ENCODE data around the gene PKD2. TPM values are rescaled to one million over a fixed set of nuclear protein-coding genes. Genes with fewer than 3 reads are reported as not detected.

The PKD2 gene
- polyA plus RNA-seq, 3 donors: 1.2 to 9.7 (median 2.4) TPM

GRCh38 chr4:88033309-88033708 lies 25.9 kb downstream of the PKD2 start:
- no peak overlapping the region for H3K4me2 ChIP-seq (replicated peaks; ENCODE audit: extremely low read depth, low read length, poor library complexity, severe bottlenecking)
- Mint-ChIP-seq H3K4me1 (peaks cover 14% of the 10 kb centered on the region), H3K36me3 (peaks cover 36 to 37% of the 10 kb centered on the region in 2 donors), H3K27me3 (ENCODE audit: low read depth in 3 of 3) (peaks cover 0 to 3% (median 1%) of the 10 kb centered on the region in 3 donors), H3K4me3 (no peak overlapping the region), H3K9me3 (no peaks in the 10 kb centered on the region), H3K27ac (no peak overlapping the region)
- H4K20me1 ChIP-seq (ENCODE audit: insufficient read depth, low read length): no peaks in the 10 kb centered on the region
- no peaks in the 10 kb centered on the region for H3K27me3 ChIP-seq (ENCODE audit: control insufficient read depth in 2 of 2, insufficient read depth in 2 of 2, low read length in 2 of 2)
- H2AFZ ChIP-seq (ENCODE audit: insufficient read depth, low read depth, low read length, poor library complexity, severe bottlenecking): no peak overlapping the region
- H3K4me3 ChIP-seq (replicated peaks in 1 of 3; ENCODE audit: low read depth in 2 of 3, low read length in 3 of 3): no peak overlapping the region
- peaks cover 0 to 6% of the 10 kb centered on the region in 2 donors for H3K4me1 ChIP-seq (ENCODE audit: control insufficient read depth in 1 of 2, insufficient read depth in 2 of 2, low read length in 2 of 2)
- peaks cover 19 to 58% of the 10 kb centered on the region in 2 donors for H3K36me3 ChIP-seq (replicated peaks in 1 of 2; ENCODE audit: control insufficient read depth in 1 of 2, insufficient read depth in 2 of 2, low read length in 2 of 2)
- intact Hi-C loops (cut with micrococcal nuclease): loop anchor here (5.0 to 10.0 kb wide), 2 partner anchors 179 to 481 kb away; no protein-coding TSS in a partner anchor
- H3K79me2 ChIP-seq (ENCODE audit: insufficient read depth, low read length): no peaks in the 10 kb centered on the region
- H3K9me3 ChIP-seq (replicated peaks in 1 of 2; ENCODE audit: control insufficient read depth in 1 of 2, insufficient read depth in 1 of 2, low read length in 2 of 2): no peaks in the 10 kb centered on the region
- no peak overlapping the region for H3K27ac ChIP-seq (ENCODE audit: low read depth in 1 of 2, low read length in 2 of 2)
- TF ChIP-seq CTCF (IDR thresholded peaks at IDR 0.05): peak; percentile 71
- DNase-seq: peak; percentile 40 to 57 (median 55)
- H3K9ac ChIP-seq (ENCODE audit: insufficient read depth, low read length, poor library complexity, severe bottlenecking): no peak overlapping the region

DNA sequence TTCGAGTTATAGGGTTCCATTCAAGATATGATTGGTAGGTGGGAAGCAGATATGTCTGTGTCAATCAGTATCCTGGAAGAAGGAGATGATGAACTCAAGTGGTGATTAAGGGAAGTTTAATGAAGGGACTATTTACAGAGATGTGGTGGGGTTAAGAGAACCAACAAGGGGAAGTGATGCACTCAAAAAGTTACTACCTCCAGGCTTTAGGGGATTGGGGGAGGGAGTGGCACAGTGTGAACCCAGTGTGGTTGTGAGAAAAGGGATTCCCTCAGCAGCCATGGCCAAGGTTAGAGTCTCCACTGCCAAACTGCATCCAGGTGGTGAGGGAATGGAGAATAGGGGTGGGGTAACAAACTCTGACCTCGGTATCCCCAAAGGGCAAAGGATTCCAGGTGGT lies 27.9 kb downstream of the PKD2 start:
- H3K4me3 ChIP-seq (replicated peaks in 1 of 3; ENCODE audit: low read depth in 2 of 3, low read length in 3 of 3): no peak overlapping the region
- Mint-ChIP-seq H3K9me3 (no peaks in the 10 kb centered on the region), H3K4me3 (no peak overlapping the region), H3K4me1 (peaks cover 3% of the 10 kb centered on the region), H3K27ac (peak overlapping the region in 3 of 7 donors; percentile 3 to 44 (median 7)), H3K36me3 (peaks cover 34 to 43% of the 10 kb centered on the region in 2 donors), H3K27me3 (ENCODE audit: low read depth in 3 of 3) (peaks cover 0 to 3% (median 1%) of the 10 kb centered on the region in 3 donors)
- no peak overlapping the region for H2AFZ ChIP-seq (ENCODE audit: insufficient read depth, low read depth, low read length, poor library complexity, severe bottlenecking)
- H4K20me1 ChIP-seq (ENCODE audit: insufficient read depth, low read length): no peaks in the 10 kb centered on the region
- H3K4me1 ChIP-seq (ENCODE audit: control insufficient read depth in 1 of 2, insufficient read depth in 2 of 2, low read length in 2 of 2): no peaks in the 10 kb centered on the region
- intact Hi-C loops (cut with micrococcal nuclease): loop anchor here (10.0 kb wide), 1 partner anchor 480 kb away; no protein-coding TSS in a partner anchor
- no peaks in the 10 kb centered on the region for H3K27me3 ChIP-seq (ENCODE audit: control insufficient read depth in 2 of 2, insufficient read depth in 2 of 2, low read length in 2 of 2)
- H3K4me2 ChIP-seq (replicated peaks; ENCODE audit: extremely low read depth, low read length, poor library complexity, severe bottlenecking): no peak overlapping the region
- no peaks in the 10 kb centered on the region for H3K79me2 ChIP-seq (ENCODE audit: insufficient read depth, low read length)
- no peak for TF ChIP-seq CTCF (IDR thresholded peaks at IDR 0.05)
- H3K36me3 ChIP-seq (replicated peaks in 1 of 2; ENCODE audit: control insufficient read depth in 1 of 2, insufficient read depth in 2 of 2, low read length in 2 of 2): peaks cover 38 to 77% of the 10 kb centered on the region in 2 donors
- no peak overlapping the region for H3K9ac ChIP-seq (ENCODE audit: insufficient read depth, low read length, poor library complexity, severe bottlenecking)
- no peak overlapping the region for H3K27ac ChIP-seq (ENCODE audit: low read depth in 1 of 2, low read length in 2 of 2)
- no peaks in the 10 kb centered on the region for H3K9me3 ChIP-seq (replicated peaks in 1 of 2; ENCODE audit: control insufficient read depth in 1 of 2, insufficient read depth in 1 of 2, low read length in 2 of 2)
- 100% methylated on average over 1 of the region's 2 CpGs for WGBS (ENCODE audit: insufficient coverage)
- DNase-seq: no peak

Measured in CD14-positive monocyte (primary cell).